Glutamatergic neuron (in vitro differentiated cells): ENCODE measurements around the gene BOC. TPM values are rescaled to one million over a fixed set of nuclear protein-coding genes. Genes with fewer than 3 reads are reported as not detected.
"Not testable (repeated sequence)": the region's sequence is repeated elsewhere in the genome, so short reads cannot be mapped to it uniquely, and the experiment has no call there.

ENCODE experiments used
- DNase-seq: peaks from one replicate; pipeline ENCODE4 v3.0.0; 2022
- H3K27ac Mint-ChIP-seq: one replicate; pipeline ENCODE4 v1.8.0; 2020; ENCODE audit warnings: mild to moderate bottlenecking, mixed read lengths, inconsistent platforms; ENCODE audit not compliant: unreplicated experiment
- H3K27me3 Mint-ChIP-seq: one replicate; pipeline ENCODE4 v1.8.0; 2020; ENCODE audit warnings: mild to moderate bottlenecking, moderate library complexity, mixed read lengths, inconsistent platforms; ENCODE audit not compliant: unreplicated experiment
- H3K36me3 Mint-ChIP-seq: one replicate; pipeline ENCODE4 v1.8.0; 2020; ENCODE audit warnings: mild to moderate bottlenecking, mixed read lengths, inconsistent platforms; ENCODE audit not compliant: unreplicated experiment
- H3K4me1 Mint-ChIP-seq: one replicate; pipeline ENCODE4 v1.8.0; 2020; ENCODE audit warnings: mild to moderate bottlenecking, low read depth, mixed read lengths, inconsistent platforms; ENCODE audit not compliant: unreplicated experiment
- H3K4me3 Mint-ChIP-seq: one replicate; pipeline ENCODE4 v1.8.0; 2020; ENCODE audit warnings: mild to moderate bottlenecking, mixed read lengths, inconsistent platforms; ENCODE audit not compliant: unreplicated experiment
- H3K9me3 Mint-ChIP-seq: one replicate; pipeline ENCODE4 v1.8.0; 2020; ENCODE audit warnings: mild to moderate bottlenecking, moderate library complexity, mixed read lengths, inconsistent platforms; ENCODE audit not compliant: unreplicated experiment
- total RNA-seq: library from RNA; stranded (reverse); fragmentation: NEBNext Ultra II Directional; extraction: Animal tissue kit (Norgen Biotek cat#: 25700); gene quantifications from one replicate; pipeline ENCODE4 v1.2.1, GENCODE V29; 2021; ENCODE audit not compliant: unreplicated experiment
- TF ChIP-seq, protein P1 (sequence below): fragments of 200-600 bp; sonication (generic); IDR thresholded peaks from one replicate; pipeline ENCODE4 v1.5.0; 2021; ENCODE audit not compliant: partially characterized antibody, unreplicated experiment

The BOC gene
- total RNA-seq, 1 donor from 2014 or later = 32.9 TPM

DNA sequence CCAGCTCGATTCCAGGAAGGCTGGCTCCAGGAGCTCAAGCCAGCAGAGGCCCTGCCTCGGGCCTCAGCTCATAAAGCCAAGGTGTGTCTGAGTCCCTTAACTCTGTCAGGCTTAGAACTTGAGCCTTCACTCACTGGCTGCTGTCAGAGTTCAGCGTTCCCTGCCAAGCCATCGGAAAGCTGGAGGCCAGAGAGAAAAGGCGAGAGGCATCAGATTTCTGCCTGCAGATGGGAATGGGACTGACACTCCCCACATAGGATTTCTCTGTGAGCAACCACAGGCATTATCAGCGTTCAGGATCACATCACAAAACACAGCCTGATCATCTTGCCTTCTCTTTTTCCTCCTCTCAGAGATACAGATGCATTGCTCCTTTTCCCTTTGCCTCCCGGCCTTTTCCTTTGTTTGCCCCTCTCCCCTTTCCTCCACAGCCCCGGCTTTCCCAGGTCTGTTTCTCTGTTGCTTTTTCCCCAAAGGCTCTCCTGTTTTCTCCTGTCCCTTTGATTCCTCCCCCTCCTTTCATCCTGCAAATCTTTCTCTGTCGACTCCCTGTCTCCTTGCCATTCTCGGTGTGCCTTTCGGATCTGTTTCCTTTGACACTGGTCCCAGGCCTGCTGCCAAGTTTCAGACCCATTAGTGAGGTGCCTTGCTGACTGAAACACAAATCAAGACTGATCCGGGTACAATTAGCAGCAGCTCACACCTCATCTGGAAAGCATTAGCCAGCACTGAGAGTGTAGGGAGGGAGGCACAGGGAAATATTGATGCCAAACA is 44.5 kb upstream of the BOC start:
- Mint-ChIP-seq H3K4me1 (peaks cover 3% of the 10 kb centered on the region), H3K4me3 (no peak overlapping the region), H3K27ac (no peak overlapping the region), H3K27me3 (peaks cover 6% of the 10 kb centered on the region), H3K36me3 (no peaks in the 10 kb centered on the region), H3K9me3 (no peaks in the 10 kb centered on the region)
- no peak for DNase-seq
- TF ChIP-seq, protein P1, sequence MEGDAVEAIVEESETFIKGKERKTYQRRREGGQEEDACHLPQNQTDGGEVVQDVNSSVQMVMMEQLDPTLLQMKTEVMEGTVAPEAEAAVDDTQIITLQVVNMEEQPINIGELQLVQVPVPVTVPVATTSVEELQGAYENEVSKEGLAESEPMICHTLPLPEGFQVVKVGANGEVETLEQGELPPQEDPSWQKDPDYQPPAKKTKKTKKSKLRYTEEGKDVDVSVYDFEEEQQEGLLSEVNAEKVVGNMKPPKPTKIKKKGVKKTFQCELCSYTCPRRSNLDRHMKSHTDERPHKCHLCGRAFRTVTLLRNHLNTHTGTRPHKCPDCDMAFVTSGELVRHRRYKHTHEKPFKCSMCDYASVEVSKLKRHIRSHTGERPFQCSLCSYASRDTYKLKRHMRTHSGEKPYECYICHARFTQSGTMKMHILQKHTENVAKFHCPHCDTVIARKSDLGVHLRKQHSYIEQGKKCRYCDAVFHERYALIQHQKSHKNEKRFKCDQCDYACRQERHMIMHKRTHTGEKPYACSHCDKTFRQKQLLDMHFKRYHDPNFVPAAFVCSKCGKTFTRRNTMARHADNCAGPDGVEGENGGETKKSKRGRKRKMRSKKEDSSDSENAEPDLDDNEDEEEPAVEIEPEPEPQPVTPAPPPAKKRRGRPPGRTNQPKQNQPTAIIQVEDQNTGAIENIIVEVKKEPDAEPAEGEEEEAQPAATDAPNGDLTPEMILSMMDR = no peak

DNA sequence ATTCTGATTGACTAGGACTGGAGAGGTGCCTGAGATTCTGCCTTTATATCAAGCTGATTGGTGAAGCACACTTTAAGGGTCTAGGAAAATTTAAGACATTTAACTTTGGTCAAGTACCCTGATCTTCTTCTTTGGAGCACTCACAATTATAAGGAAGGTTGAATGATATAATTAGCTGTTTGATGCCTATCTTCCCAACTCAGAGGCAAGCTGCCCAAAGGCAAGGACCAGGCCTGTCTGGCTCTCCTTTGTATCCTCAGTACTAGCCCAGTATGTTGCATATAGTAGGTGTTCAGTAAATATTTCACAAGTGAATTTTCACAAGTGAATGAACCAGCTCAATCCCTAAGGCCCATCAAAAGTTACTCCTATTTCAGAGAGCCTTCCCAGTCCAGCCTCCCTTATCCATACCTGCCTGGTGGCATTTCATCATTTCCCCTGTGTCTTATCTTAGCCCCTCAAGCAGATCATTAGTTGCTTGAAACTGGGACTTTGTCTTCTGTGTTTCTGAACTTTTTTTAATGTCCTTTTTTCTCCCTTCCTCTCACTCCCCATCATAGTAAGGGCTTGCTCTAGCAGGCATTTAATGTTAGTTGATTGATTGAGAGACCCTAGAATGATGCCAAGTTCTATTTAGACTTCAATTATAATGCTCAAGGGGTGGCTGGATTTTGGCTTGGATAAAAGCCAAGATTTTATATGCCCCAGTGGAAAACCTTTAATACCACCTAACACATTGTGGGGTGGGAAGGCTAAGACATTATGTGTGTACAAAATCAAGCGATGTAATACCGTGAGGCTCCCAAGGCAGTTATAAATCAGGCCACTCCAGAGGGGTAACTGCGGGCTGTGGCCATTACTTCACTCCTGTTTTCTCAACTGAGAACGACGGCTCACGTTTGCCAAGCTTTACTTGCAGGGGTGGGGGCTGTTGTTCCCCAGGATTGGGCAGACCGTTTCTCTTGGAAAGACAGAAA is 43.2 kb upstream of the BOC start:
- DNase-seq = no peak
- no peak overlapping the region for H3K4me3 Mint-ChIP-seq
- H3K9me3 Mint-ChIP-seq = no peaks in the 10 kb centered on the region
- peaks cover 6% of the 10 kb centered on the region for H3K27me3 Mint-ChIP-seq
- TF ChIP-seq, protein P1 = no peak
- H3K27ac Mint-ChIP-seq = no peak overlapping the region
- H3K36me3 Mint-ChIP-seq = no peaks in the 10 kb centered on the region
- H3K4me1 Mint-ChIP-seq = peaks cover 3% of the 10 kb centered on the region

DNA sequence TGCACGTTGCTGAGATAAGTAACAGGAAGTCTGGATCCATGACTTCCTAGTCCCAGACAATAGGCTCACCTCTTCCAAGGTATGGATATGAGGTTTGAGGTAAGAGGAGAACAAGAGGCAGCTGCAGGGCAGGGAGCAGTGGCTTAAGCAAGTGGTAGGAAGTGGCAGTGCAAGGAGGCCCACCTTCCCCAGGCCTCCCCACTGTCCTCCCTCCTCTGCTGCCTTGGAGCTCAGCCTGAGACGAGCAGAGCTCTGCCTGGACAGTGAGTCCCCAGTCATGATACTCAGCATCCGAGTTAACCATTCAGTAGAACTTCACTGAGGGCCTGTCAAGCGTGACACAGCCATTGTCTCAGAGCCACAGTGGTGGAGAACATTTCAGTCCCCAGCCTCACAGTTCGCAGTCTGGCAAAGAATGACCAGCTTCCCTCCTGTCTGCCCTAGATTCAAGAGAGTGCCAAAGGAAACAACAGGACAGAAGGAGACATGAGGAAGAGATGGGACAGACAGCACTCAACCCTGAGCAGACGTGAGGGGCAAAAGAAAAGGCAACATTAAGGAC is 41.4 kb upstream of the BOC start:
- Mint-ChIP-seq H3K27me3 (peaks cover 6% of the 10 kb centered on the region), H3K36me3 (no peaks in the 10 kb centered on the region), H3K9me3 (no peaks in the 10 kb centered on the region), H3K4me1 (peaks cover 3% of the 10 kb centered on the region), H3K4me3 (no peak overlapping the region), H3K27ac (no peak overlapping the region)
- no peak for DNase-seq
- TF ChIP-seq, protein P1 = no peak

DNA sequence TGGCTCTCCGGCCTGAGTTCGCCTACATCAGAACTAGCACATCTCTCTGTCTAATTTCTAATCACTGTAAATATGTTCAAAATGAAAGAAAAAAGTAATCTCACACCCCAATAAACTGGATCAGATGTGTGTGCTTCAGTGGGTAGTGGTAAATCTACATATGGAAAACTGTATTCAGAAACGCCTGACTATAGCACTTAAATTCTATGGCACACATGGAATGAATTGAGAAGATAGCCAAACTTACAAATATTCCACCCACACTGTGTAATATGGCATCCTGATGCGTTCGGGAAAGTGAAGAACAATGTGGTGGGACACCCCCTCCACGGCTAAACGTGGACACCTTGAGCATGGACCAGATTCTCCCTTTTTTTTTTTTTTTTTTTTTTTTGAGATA is 40.6 kb upstream of the BOC start:
- no peak overlapping the region for H3K27ac Mint-ChIP-seq

DNA sequence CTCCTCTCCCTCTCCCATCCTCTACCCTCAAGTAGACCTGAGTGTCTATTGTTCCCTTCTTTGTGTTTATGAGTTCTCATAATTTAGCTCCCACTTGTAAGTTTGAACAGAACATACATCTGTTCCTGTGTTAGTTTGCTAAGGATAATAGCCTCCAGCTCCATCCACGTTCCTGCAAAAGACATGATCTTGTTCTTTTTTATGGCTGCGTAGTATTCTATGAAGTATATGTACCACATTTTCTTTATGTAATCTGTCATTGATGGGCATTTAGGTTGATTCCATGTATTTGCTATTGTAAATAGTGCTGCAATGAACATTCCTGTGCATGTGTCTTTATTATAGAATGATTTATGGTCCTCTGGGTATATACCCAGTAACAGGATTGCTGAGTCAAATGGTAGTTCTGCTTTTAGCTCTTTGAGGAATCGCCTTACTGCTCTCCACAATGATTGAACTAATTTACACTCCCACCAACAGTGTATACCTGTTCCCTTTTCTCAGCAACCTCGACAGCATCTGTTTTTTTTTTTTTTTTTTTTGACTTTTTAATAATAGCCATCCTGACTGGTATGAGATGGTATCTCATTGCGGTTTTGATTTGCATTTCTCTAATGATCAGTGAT is 39.6 kb upstream of the BOC start:
- H3K27me3 Mint-ChIP-seq, H3K4me1 Mint-ChIP-seq, H3K36me3 Mint-ChIP-seq, H3K4me3 Mint-ChIP-seq, H3K9me3 Mint-ChIP-seq, DNase-seq, H3K27ac Mint-ChIP-seq: not testable (repeated sequence)

More for the DNA sequence above, 40.6 kb upstream of the BOC start:
- no peaks in the 10 kb centered on the region for H3K9me3 Mint-ChIP-seq
- no peak for DNase-seq
- TF ChIP-seq, protein P1 = no peak
- no peak overlapping the region for H3K4me3 Mint-ChIP-seq
- H3K27me3 Mint-ChIP-seq = peaks cover 3% of the 10 kb centered on the region
- peaks cover 3% of the 10 kb centered on the region for H3K4me1 Mint-ChIP-seq
- H3K36me3 Mint-ChIP-seq = no peaks in the 10 kb centered on the region
